ENCODE results near the gene N4BP2L2. TPM values are rescaled to one million over a fixed set of nuclear protein-coding genes. Genes with fewer than 3 reads are reported as not detected.

The N4BP2L2 gene
- total RNA-seq, 1 donor from 2014 or later = 168 TPM

GRCh38 chr13:32409561-32410421, 128.8 kb downstream of the N4BP2L2 start:
- Mint-ChIP-seq H3K36me3 (peaks cover 10% of the 10 kb centered on the region), H3K4me1 (peaks cover 22% of the 10 kb centered on the region), H3K4me3 (peak overlapping the region; percentile 63), H3K27ac (peak overlapping the region; percentile 65), H3K27me3 (ENCODE audit: low read depth) (peaks cover 2% of the 10 kb centered on the region), H3K9me3 (no peaks in the 10 kb centered on the region)
- no peak for DNase-seq (ENCODE audit: low spot score in 2 of 2, unreplicated experiment in 2 of 2)
- TF ChIP-seq CTCF (IDR thresholded peaks at IDR 0.05; ENCODE audit: unreplicated experiment) = no peak

GRCh38 chr13:32409001-32409313, 129.6 kb downstream of the N4BP2L2 start:
- Mint-ChIP-seq H3K27ac (no peak overlapping the region), H3K27me3 (ENCODE audit: low read depth) (peaks cover 2% of the 10 kb centered on the region), H3K4me1 (peaks cover 22% of the 10 kb centered on the region), H3K4me3 (no peak overlapping the region), H3K36me3 (peaks cover 10% of the 10 kb centered on the region), H3K9me3 (no peaks in the 10 kb centered on the region)
- TF ChIP-seq CTCF (IDR thresholded peaks at IDR 0.05; ENCODE audit: unreplicated experiment) = no peak
- DNase-seq (ENCODE audit: low spot score in 2 of 2, unreplicated experiment in 2 of 2) = no peak

GRCh38 chr13:32408296-32409000, 130.1 kb downstream of the N4BP2L2 start:
- no peak for DNase-seq (ENCODE audit: low spot score in 2 of 2, unreplicated experiment in 2 of 2)
- no peak overlapping the region for H3K4me3 Mint-ChIP-seq
- H3K27ac Mint-ChIP-seq = no peak overlapping the region
- H3K9me3 Mint-ChIP-seq = no peaks in the 10 kb centered on the region
- H3K27me3 Mint-ChIP-seq (ENCODE audit: low read depth) = peaks cover 2% of the 10 kb centered on the region
- H3K4me1 Mint-ChIP-seq = peaks cover 22% of the 10 kb centered on the region
- TF ChIP-seq CTCF (IDR thresholded peaks at IDR 0.05; ENCODE audit: unreplicated experiment) = no peak
- H3K36me3 Mint-ChIP-seq = peaks cover 10% of the 10 kb centered on the region

- Mint-ChIP-seq H3K9me3 (no peaks in the 10 kb centered on the region), H3K36me3 (peaks cover 10% of the 10 kb centered on the region), H3K4me3 (no peak overlapping the region), H3K27me3 (ENCODE audit: low read depth) (peaks cover 2% of the 10 kb centered on the region), H3K27ac (no peak overlapping the region), H3K4me1 (peaks cover 22% of the 10 kb centered on the region)
- DNase-seq (ENCODE audit: low spot score in 2 of 2, unreplicated experiment in 2 of 2) = no peak
- no peak for TF ChIP-seq CTCF (IDR thresholded peaks at IDR 0.05; ENCODE audit: unreplicated experiment)
Observed at GRCh38 chr13:32407854-32408253, 130.7 kb downstream of the N4BP2L2 start.

- no peak overlapping the region for H3K27ac Mint-ChIP-seq
- H3K4me1 Mint-ChIP-seq = no peaks in the 10 kb centered on the region
- no peak for DNase-seq (ENCODE audit: low spot score in 2 of 2, unreplicated experiment in 2 of 2)
- no peak overlapping the region for H3K4me3 Mint-ChIP-seq
- H3K27me3 Mint-ChIP-seq (ENCODE audit: low read depth) = no peaks in the 10 kb centered on the region
- no peaks in the 10 kb centered on the region for H3K9me3 Mint-ChIP-seq
- peaks cover 14% of the 10 kb centered on the region for H3K36me3 Mint-ChIP-seq
- TF ChIP-seq CTCF (IDR thresholded peaks at IDR 0.05; ENCODE audit: unreplicated experiment) = no peak
Observed at GRCh38 chr13:32403108-32403507, 135.5 kb downstream of the N4BP2L2 start.
